ENCODE measurements around the gene ALK.

- no peak for TF ChIP-seq CTCF (IDR thresholded peaks at IDR 0.05)
- no peak for TF ChIP-seq EP300 (IDR thresholded peaks at IDR 0.05)
- TF ChIP-seq POLR2A (IDR thresholded peaks at IDR 0.05), result no peak
- no peak for TF ChIP-seq POLR2AphosphoS5 (IDR thresholded peaks at IDR 0.05)
Observed at GRCh38 chr2:29526587-29527586, 394.5 kb downstream of the ALK start.

Measured in sigmoid colon (tissue), 4 donors.